Motor neuron (in vitro differentiated cells): ENCODE measurements around the gene ZNF480. TPM values are rescaled to one million over a fixed set of nuclear protein-coding genes. Genes with fewer than 3 reads are reported as not detected.

Experiments
- ATAC-seq, 8 experiments: fragments of 200-7000 bp; cut with Tn5 transposase; replicated peaks in 6 of 8; 2 replicates each; pipeline ENCODE4 v1.8.0; 2021; ENCODE audit warnings: mild to moderate bottlenecking in 8 of 8, moderate library complexity in 8 of 8
- H3K27ac ChIP-seq, 2 donors: fragments of 250-450 bp; sonication (Bioruptor Pico); 2 replicates each; pipeline ENCODE4 v1.9.0; 2021; ENCODE audit warnings: antibody characterized with exemption in 2 of 2, mild to moderate bottlenecking in 2 of 2, moderate library complexity in 1 of 2
- H3K4me1 ChIP-seq, 2 donors: fragments of 250-450 bp; sonication (Bioruptor Pico); replicated peaks in 1 of 2; 2 replicates each; pipeline ENCODE4 v1.6.1; 2021; ENCODE audit warnings: antibody characterized with exemption in 2 of 2, mild to moderate bottlenecking in 2 of 2, moderate library complexity in 1 of 2
- H3K4me3 ChIP-seq, 5 donors: fragments of 250-450 bp; sonication (Bioruptor Pico); 2 replicates each; pipeline ENCODE4 v1.9.0; 2021; ENCODE audit warnings: antibody characterized with exemption in 5 of 5, mild to moderate bottlenecking in 5 of 5, moderate library complexity in 4 of 5
- WGBS, 10 experiments: fragments of 450-650 bp; shearing (Covaris generic); methylation state at CpG; one replicate each; pipeline ENCODE4 v1.0.0; 2022; 5-methylcytosine and 5-hydroxymethylcytosine counted together
- in situ Hi-C, 9 experiments: fragments of 400-800 bp; cut with MboI; loops; one replicate each; pipeline ENCODE4 v1.15.0; 2021; ENCODE audit warnings: low sequenced_read_pairs in 9 of 9, low pct_unique_long_range_greater_than_20kb in 2 of 9; ENCODE audit not compliant: unreplicated experiment in 9 of 9
- total RNA-seq, 8 experiments: library from RNA; unstranded; fragments of 300-600 nt; gene quantifications; 2 replicates each; pipeline versions ENCODE4 v1.2.3 to v1.2.4, GENCODE V29; 2022

ZNF480 gene
- total RNA-seq, 8 experiments from 2014 or later = 6.7 to 17.7 (median 10.0) TPM

DNA sequence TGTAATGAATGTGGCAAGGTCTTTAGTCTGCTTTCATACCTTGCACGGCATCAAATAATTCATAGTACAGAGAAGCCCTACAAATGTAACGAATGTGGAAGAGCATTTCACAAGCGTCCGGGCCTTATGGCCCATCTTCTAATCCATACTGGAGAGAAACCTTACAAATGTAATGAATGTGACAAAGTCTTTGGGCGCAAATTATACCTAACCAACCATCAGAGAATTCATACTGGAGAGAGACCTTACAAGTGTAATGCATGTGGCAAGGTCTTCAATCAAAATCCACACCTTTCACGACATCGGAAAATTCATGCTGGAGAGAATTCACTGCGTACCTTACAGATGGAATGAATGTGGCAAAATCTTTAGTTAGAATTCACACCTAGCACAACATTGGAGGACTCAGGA, 69.5 kb downstream of the ZNF480 start:
- ATAC-seq = no peak
- in situ Hi-C loops = no loop called here
- whole genome bisulfite sequencing, 10 experiments = 45 to 99% (median 89%) methylated on average over 1 to 8 of the region's 8 CpGs
- Histone ChIP-seq H3K27ac (no peak overlapping the region), H3K4me1 (no peaks in the 10 kb centered on the region), H3K4me3 (no peak overlapping the region)

GRCh38 chr19:52369559-52370340, 72.8 kb downstream of the ZNF480 start, which contains the start of gene ZNF880:
Gene ZNF880 (plus strand): TSS chr19:52369923. CDS start chr19:52369966, 43 bp downstream.
- WGBS, 10 experiments = 1 to 92% (median 47%) methylated on average over 3 to 42 of the region's 52 CpGs; no CpG with 5 or more reads in 1 of the 10 experiments
- Histone ChIP-seq H3K4me1 (no peaks in the 10 kb centered on the region), H3K27ac (no peak within 1 kb of the TSS), H3K4me3 (peak within 1 kb of the TSS in 2 of 5 donors; percentile 28 to 75)
- peak in 6 of 8 experiments; percentile 49 to 100 (median 98) for ATAC-seq
- in situ Hi-C loops = no loop called here

DNA sequence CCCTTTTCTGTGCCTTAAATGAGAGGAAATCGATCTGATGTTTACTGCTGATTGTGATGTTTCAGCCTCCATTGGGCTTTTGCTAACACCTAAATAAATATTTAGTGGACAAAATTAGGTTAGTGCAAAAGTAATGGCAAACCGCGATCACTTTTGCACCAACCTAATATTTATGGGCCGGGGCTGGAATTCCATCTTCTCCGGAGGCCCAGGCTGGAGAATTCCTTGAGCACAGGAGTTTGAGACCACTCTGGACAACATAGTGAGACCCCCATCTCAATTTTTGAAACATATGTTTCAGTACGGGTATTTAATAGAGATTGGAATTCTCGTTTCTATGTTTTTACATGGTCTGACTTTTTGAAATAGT, 73.4 kb downstream of the ZNF480 start:
- no peak overlapping the region for H3K27ac ChIP-seq
- no peak for ATAC-seq
- peak overlapping the region in 2 of 5 donors; percentile 28 to 75 for H3K4me3 ChIP-seq
- 16 to 100% (median 68%) methylated on average over 1 to 7 of the region's 7 CpGs; no CpG with 5 or more reads in 2 of the 10 experiments for WGBS, 10 experiments
- no peaks in the 10 kb centered on the region for H3K4me1 ChIP-seq
- in situ Hi-C loops = no loop called here

Other genes with a start within 250 kb of the ZNF480 start
- 10 to 100 TPM; 10.1 to 23.8 (median 15.6) TPM for gene ZNF432, start 248.3 kb upstream of the ZNF480 start, total RNA-seq
- 10 to 100 TPM; 10.8 to 28.3 (median 23.0) TPM for gene ZNF841, start 201.4 kb upstream of the ZNF480 start, total RNA-seq
- gene ZNF616, start 157.2 kb upstream of the ZNF480 start, total RNA-seq = 10 to 100 TPM in 6 of 8 experiments, 1 to 10 TPM in 2; 5.9 to 17.9 (median 14.8) TPM
- gene ZNF836, start 125.5 kb upstream of the ZNF480 start, total RNA-seq = 10 to 100 TPM in 4 of 8 experiments, 1 to 10 TPM in 4; 3.4 to 17.7 (median 9.4) TPM
- 100 to 1,000 TPM; 135 to 212 (median 176) TPM for gene PPP2R1A, start 107.1 kb upstream of the ZNF480 start, total RNA-seq
- gene ZNF766, start 27.6 kb upstream of the ZNF480 start, total RNA-seq = 10 to 100 TPM; 13.5 to 30.4 (median 17.6) TPM
- 10 to 100 TPM in 5 of 8 experiments, 1 to 10 TPM in 3; 1.7 to 17.3 (median 13.3) TPM for gene ZNF610, start 39.1 kb downstream of the ZNF480 start, total RNA-seq
- 10 to 100 TPM in 7 of 8 experiments, 1 to 10 TPM in 1; 8.2 to 40.1 (median 22.4) TPM for gene ZNF880, start 72.8 kb downstream of the ZNF480 start, total RNA-seq
- gene ZNF528, start 100.7 kb downstream of the ZNF480 start, total RNA-seq = 10 to 100 TPM in 7 of 8 experiments, 1 to 10 TPM in 1; 6.8 to 61.4 (median 35.1) TPM
- gene ZNF534, start 132.0 kb downstream of the ZNF480 start, total RNA-seq = under 1 TPM in 6 of 8 experiments, not detected in 2; 0.05 to 0.78 (median 0.22) TPM
- 1 to 10 TPM in 2 of 8 experiments, under 1 TPM in 6; 0.11 to 7.5 (median 0.47) TPM for gene ZNF578, start 156.4 kb downstream of the ZNF480 start, total RNA-seq
- gene ZNF808, start 230.5 kb downstream of the ZNF480 start, total RNA-seq = 10 to 100 TPM; 10.9 to 19.7 (median 14.3) TPM